CD4-positive, alpha-beta T cell treated with Interleukin-17A for 1 hour (primary cell): ENCODE data around the gene AFM.

Experiments
- DNase-seq: peaks from one replicate; pipeline ENCODE4 v3.0.0-alpha.2; 2020

Gene AFM, protein sequence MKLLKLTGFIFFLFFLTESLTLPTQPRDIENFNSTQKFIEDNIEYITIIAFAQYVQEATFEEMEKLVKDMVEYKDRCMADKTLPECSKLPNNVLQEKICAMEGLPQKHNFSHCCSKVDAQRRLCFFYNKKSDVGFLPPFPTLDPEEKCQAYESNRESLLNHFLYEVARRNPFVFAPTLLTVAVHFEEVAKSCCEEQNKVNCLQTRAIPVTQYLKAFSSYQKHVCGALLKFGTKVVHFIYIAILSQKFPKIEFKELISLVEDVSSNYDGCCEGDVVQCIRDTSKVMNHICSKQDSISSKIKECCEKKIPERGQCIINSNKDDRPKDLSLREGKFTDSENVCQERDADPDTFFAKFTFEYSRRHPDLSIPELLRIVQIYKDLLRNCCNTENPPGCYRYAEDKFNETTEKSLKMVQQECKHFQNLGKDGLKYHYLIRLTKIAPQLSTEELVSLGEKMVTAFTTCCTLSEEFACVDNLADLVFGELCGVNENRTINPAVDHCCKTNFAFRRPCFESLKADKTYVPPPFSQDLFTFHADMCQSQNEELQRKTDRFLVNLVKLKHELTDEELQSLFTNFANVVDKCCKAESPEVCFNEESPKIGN

DNA sequence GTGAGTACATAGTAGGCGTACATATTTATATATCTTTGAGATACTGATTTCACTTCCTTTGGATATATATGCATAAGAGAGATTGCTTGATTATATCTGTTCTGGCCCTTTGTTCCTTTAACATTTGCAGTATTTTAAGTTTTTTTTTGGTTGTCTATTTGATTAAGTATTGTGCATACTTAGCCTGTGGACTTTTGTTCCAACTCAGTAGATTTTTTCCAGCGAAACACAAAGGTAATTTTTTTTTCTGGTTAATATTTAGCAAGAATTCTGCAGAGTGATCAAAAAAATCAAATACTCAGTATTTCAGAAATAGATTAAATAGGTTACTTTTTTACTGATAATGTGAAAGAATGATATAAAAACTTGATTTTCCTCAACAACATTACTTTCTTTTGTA is at the start of gene AFM:
Gene AFM (plus strand): TSS at position 388 of the 400 bp plus-strand sequence. CDS start 31 bp downstream, outside the sequence.
- DNase-seq = no peak

DNA sequence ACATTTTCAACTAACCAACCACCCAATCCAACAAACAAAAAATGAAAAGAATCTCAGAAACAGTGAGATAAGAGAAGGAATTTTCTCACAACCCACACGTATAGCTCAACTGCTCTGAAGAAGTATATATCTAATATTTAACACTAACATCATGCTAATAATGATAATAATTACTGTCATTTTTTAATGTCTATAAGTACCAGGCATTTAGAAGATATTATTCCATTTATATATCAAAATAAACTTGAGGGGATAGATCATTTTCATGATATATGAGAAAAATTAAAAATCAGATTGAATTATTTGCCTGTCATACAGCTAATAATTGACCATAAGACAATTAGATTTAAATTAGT is 49.8 kb upstream of the AFM start:
- DNase-seq = no peak

DNA sequence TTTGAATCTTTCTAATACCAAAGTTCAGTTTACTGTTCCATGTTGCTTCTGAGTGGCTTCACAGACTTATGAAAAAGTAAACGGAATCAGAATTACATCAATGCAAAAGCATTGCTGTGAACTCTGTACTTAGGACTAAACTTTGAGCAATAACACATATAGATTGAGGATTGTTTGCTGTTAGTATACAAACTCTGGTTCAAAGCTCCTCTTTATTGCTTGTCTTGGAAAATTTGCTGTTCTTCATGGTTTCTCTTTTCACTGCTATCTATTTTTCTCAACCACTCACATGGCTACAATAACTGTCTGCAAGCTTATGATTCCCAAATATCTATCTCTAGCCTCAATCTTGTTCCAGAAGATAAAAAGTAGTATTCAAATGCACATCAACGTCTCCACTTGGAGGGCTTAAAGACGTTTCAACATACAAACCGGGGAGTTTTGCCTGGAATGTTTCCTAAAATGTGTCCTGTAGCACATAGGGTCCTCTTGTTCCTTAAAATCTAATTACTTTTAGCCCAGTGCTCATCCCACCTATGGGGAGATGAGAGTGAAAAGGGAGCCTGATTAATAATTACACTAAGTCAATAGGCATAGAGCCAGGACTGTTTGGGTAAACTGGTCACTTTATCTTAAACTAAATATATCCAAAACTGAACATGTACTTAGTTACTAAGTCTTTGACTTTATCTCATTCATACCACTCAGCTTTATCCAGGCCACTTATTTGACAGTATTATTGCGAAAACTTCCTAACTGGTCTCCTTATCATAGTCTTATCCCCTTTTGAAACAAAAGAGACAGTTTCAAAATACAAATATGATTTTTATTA is 49.2 kb upstream of the AFM start:
- no peak for DNase-seq

DNA sequence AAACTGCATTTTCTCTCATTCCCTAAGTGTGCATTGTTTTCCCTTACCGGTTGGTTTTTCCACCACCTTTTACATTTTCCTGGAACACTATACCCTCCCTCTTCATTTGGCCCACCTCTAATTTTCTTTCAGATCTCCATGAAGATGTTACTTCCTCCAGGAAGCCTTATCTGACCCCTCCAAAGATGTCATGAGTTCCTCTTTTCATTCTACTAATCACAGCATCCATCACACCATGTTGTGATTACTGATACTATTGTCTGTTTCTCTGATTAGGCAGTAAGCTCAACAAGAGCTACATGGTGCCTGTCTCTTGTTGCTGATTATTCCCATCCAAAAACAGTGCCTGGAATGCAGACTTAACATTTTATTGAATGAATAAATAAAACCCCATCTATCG is 48.4 kb upstream of the AFM start:
- DNase-seq = no peak

DNA sequence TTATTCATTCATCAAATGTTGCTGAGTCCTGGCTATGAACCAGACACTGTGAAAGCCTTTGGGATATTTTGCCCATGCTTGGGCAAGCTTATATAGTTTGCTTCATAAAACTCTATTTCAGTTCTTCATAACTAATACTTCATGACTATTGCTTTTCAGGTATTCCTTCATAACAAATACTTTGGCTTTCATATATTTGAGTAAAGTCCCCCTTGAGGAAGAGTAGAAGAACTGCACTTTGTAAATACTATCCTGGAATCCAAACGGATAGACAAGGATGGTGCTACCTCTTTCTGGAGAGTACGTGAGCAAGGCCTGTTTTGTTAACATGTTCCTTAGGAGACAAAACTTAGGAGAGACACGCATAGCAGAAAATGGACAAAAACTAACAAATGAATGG is 47.2 kb upstream of the AFM start:
- no peak for DNase-seq

DNA sequence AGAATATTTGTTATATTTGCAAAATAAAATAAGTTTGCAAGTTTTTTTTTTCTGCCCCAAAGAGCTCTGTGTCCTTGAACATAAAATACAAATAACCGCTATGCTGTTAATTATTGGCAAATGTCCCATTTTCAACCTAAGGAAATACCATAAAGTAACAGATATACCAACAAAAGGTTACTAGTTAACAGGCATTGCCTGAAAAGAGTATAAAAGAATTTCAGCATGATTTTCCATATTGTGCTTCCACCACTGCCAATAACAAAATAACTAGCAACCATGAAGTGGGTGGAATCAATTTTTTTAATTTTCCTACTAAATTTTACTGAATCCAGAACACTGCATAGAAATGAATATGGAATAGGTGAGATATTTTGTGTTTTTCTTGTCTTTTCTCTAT is 45.6 kb upstream of the AFM start, which contains the start of gene AFP:
Gene AFP (plus strand): TSS at position 238 of the 400 bp plus-strand sequence. CDS start 42 bp downstream, at position 280.
- no peak for DNase-seq

DNA sequence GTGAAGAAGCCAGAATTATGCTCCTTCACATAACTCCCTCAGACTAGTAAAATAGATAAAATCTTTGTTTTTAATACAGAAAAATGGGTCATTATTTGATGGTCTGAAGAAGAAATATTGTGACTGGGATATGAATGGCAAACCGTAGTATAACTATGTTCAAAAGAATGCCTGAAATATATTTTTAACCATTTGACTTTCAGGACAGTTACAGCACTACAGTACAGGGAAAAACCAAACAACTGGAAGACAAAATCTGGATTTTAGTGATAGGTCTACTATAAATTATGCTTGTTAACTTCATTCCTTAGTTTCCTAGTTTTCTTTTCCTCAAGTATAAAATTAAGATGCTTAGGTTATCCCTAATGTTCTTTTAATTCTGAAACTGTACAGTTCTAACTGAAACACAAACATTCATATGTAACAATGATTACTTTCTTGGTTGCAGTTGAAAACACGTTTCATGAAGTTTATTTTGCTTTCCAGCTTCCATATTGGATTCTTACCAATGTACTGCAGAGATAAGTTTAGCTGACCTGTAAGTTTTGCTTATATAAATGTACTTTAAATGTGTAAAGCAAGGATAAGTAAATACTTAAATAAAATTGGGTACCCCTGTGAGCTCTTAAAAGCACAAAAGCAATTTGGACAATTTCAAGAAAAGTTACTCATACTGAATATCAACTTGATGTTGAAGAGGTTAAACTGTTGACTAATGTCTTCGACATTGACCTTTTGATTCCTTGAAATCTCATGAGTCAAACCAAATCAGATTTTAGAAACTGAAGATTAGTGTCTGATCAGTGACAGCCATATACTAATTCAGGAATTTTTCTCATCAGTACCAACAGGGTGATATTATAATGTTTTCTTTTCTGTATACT is 44.6 kb upstream of the AFM start:
- no peak for DNase-seq

DNA sequence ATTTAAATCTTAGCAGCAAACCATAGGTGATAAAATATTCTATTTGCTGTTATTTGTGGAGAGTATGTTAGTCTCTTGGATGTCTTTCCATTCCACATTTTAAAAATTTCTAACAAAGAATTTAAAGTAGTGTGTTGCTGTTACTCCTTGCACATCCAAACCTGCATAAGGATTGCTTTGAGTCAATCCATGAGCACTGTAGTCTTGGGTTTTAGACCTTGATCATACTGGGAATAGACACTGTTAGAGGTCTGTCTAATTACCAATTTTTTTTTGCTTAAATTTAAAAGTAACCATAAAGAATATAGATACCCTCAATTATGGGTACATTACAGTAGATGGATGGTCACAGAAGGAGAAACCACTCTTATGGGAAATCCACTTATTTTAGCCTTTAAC is 44.0 kb upstream of the AFM start:
- no peak for DNase-seq

DNA sequence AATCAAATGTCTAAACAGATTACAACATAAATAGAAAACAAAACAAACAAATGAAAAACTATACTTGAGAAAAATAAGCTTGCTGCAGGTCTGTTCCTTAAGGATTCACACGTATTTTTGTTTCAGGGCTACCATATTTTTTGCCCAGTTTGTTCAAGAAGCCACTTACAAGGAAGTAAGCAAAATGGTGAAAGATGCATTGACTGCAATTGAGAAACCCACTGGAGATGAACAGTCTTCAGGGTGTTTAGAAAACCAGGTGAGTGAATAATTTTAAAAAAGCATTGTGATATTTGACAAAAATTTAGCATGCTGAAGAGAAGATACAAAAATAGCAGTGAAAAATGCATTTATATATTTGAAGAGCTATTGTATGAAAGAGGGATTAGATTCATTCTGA is 43.5 kb upstream of the AFM start:
- no peak for DNase-seq

DNA sequence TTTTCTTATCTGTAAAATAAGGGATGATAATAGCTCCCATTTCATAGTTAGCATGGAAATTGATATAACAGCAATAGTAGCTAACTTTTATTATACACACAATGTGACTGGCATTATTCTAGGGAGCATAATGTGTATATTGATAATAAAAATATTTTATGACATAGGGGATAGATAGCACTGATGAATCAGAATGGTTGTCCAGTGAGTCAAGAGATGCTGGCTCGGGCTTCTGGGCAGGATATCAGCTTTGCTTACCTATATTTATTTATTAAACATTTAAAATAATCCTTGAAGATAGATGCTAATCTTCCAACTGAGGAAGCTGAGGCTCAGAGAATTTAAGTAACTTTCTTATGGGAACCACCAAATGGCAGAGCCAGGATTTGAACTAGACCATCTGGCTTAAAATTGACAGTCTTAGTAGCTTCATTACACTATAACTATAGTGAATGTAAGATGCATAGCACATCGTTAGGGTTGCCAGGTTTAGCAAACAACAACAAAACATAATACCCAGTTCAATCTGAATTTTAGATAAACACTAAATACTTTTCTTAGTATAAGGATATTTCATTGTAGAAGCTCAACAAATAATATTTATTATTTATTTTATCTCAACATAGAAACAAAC is 42.8 kb upstream of the AFM start:
- DNase-seq = no peak

DNA sequence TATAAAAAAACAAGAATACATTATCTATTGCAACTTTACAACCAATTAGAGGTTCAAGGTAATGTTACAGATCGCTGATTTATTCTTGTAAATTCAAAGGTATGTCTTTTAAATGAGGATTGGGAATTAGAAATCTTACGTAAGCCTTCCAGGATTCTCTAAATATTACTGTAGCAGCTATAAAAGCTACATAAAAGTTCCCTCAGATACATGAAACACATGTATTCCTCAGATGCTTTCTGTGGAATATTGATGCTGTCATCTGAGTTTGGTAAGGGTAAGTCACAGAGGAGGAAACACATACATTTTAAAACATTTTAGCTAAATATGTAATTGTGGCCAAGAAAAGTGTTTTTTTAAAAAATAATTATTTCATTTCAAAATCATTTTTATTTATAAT is 42.1 kb upstream of the AFM start:
- no peak for DNase-seq

DNA sequence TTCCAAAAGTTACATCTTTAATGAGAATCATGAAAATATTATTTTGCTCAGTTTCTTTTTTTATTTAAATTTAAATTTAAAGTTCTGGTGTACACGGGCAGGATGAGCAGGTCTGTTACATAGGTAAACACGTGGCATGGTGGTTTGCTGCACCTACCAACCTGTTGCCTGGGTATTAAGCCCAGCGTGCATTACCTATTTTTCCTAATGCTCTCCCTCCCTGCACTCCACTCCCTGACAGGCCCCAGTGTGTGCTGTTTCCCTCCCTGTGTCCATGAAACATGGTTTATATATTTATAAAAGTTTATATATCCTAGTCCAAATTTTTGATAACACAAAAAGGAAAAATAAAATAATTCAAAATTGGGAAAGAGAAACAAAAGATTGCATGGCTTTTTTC is 41.6 kb upstream of the AFM start:
- DNase-seq = no peak

DNA sequence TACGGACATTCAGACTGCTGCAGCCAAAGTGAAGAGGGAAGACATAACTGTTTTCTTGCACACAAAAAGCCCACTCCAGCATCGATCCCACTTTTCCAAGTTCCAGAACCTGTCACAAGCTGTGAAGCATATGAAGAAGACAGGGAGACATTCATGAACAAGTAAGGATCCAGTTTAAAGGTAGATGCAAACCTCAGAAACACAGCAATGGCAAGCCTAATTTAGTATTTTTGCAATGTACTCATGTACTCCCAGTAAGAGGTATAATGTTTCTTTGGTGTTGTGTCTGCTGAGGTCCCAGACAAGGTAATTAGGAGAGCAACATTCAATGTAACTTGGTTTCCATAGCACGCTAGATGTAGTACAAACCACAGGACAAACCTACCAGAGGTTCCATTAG is 40.9 kb upstream of the AFM start:
- no peak for DNase-seq

DNA sequence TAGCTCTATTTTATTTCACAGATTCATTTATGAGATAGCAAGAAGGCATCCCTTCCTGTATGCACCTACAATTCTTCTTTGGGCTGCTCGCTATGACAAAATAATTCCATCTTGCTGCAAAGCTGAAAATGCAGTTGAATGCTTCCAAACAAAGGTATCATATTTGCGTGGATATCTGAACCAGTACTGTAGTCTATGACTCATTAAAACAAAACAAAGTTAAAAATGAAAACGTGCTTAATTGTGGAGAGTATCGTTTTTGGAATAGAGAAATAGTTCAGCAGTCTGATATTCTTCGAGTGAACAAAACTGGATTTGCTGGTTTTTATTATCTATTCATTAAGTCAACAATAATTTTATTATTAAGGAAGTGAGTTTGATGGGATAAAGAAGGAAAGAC is 39.3 kb upstream of the AFM start:
- no peak for DNase-seq

DNA sequence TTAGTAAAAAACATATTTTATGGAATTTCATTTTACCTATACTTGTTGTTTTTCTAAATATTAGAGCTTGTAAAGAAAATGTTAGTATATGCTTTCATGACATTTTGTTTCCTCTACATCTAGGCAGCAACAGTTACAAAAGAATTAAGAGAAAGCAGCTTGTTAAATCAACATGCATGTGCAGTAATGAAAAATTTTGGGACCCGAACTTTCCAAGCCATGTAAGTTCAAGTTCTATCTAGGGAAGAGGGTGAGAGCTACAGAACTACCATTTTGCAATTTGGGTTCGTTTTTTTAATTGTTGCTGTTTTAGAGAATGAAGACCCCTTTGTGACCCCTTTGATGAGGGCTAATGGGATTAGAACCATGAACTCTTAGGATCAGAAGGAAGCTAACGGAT is 38.3 kb upstream of the AFM start:
- no peak for DNase-seq

DNA sequence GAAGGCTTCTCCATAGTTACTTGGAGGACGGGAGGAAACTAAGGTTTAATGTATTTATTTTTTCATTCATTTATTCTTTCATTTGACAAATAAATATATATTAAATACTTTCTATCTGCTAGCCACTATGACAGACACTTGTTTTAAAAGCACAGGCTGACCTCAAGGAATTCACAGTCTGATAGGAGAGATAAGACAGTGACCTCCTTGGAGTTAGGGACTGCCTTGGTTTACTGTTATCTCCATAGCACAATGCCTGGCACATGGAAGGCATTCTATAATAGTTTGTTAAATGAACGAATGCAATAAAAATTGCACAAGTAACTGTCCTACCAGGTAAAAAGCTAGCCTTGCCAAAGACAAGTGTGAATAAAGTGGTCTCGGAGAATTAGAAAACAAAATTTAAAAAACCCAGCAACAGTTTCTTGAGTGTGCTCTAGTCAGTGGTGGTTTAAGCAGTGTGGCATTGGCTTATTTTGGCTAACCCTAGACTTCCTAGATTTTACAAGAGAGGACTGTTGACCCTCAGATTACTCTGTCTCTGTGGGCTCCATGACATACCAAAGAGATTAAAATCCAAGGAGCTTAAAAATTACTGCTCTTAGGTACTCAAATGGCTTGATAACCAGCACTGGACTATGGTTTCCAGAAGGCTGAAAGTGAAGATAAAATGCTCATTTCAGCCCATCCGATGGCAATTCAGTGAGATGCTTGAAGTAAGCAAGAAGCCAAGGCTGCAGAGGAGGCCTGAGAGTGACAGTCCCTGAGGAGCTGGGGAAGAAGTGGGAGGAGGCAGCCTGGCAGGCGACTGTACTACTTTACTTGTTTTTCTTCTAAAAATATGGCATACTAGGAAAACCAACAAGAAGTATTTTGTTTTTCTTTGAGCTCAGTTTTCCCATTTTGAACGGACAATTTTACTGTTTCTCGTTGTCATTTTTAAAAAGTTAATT is 35.9 kb upstream of the AFM start:
- no peak for DNase-seq

DNA sequence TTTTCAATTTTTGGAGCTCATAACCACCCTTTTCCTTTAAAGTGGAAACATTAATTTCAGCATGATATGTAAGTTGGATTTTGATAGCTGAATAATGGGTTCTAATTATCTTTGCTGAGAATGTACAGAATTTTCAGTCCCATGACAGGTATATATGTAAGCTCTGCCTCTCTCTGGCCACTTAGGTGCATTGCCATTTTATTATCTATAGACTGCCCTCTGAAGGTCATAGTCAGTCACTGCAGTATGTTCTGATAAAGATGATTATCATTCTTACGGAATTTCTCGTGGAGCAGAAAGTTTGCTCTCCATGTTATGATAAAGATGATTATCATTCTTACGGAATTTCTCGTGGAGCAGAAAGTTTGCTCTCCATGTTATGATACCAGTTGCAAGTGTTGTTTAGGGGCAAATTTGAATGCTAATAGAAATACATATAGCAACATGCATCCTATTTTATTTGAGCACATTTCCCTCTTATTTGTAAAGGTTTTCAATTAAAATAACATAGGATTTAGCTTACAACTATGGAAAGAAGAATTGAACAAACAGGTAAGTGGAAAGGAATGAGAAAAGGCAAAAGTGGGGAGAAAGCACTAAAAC is 35.1 kb upstream of the AFM start:
- peak; percentile 35 for DNase-seq

DNA sequence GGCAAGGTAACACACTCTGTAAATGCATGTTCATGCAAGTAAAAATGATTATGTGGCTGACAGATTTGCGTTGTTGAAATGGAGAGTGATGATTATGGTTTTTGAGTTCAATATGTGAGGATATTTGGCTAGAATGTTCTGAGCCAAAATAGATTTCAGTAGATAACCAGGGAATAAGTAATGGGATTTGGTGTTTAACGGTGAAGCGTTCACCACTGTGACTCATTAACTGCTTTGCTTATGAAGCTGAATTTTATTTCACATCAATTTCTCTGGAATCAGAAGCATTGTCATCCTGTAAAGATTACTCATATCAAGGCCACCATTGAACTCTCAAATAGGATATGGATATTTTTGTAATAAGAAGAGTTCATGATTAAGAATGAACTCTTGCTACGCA is 33.9 kb upstream of the AFM start:
- DNase-seq = no peak

DNA sequence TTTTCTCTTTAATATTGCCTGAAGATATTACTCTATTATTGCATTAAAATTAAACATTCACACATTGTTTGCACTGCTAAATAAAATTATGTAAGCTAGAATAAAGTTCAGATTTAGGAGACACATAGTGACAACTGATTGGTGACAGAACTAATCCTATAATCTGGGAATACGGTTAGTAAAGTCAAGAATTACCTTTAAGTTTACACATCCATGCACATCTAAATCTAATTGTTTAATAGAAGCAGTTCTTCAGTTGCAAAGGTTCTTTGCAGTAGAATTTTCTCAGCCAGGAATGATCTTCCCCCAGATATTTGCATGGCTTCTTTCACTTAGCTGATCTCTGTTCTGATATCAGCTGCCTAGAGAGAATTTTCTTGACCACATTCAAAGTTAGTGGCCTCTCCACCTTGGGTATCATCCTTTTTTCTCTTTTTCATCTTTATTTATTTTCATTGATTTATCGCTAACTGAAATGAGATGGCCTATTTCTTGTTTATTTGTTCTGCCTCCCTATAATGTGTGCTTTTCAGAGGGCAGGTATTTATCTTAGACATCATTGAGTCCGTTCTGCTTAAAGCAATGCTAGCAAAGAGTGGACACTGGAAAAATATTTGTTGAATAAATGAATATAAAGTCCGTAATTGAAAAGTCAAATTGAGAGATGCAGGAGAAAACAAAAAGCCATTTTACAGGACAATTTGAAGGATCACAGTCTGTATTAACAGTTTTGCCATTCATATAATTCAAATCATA is 32.9 kb upstream of the AFM start:
- DNase-seq = no peak
